Activated T-helper 1 cell treated with anti-CD3 and anti-CD28 coated beads, Interleukin-2, amount 50 U/mL, for 16 hours (primary cell): ENCODE measurements around the gene CUEDC1.
"Not testable (repeated sequence)": the region's sequence is repeated elsewhere in the genome, so short reads cannot be mapped to it uniquely, and the experiment has no call there.

Experiments used
- DNase-seq, 2 donors: peaks; one replicate each; pipeline ENCODE4 v3.0.0-alpha.2; 2020; ENCODE audit warnings: low read depth in 1 of 2, low spot score in 1 of 2

CUEDC1 gene

DNA sequence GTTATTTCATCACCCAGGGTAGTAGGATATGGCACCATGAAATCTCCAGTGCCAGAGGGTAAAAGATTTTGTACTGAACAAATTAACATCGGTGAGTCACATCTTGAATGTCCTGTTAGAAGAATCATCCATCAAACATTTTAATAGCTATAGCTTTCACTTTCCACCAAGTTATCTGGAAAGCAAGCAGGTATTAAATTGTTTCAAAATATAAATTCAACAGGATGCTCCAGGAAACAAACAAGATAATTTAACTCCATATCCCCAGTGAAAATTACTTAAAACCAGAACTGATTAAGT lies 30.4 kb upstream of the CUEDC1 start:
- DNase-seq, result no peak

DNA sequence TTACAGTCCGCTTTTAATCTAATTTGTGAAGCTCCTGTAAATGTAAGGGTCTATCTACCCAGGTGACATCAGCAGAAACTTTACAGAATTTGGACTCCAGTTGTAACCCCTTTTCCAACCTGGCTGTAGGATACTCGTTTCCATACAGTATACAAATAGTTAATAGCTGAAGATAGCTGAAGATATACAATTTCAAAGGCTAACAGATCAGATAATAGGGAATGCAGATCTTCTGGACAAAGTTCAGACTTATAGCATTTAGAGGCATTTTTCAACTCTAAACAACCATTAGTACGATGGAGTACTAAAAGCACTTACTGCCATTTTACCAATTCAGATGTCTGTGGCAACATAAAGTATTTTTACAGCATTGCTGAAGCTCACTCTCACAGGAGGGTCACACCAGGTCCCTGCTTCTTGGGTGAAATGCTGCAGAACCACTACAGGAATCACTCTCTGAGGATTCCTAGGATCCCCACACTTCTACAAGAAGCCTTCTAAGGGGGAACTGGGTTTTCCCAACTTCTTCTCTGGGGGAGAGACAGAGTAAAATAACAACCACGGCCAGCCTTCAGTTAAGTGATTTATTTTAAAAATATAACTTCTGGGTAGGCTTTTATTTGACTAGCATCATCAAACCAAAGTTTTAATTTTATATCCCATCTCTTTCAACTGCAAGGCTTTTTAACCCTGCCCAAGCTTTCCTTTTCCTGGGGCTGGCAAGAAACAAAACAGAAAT lies 29.9 kb upstream of the CUEDC1 start:
- no peak for DNase-seq

- no peak for DNase-seq
Observed at GRCh38 chr17:57984261-57984890, 29.2 kb upstream of the CUEDC1 start.

- DNase-seq, result no peak
Observed at GRCh38 chr17:57983446-57983845, 28.2 kb upstream of the CUEDC1 start.

DNA sequence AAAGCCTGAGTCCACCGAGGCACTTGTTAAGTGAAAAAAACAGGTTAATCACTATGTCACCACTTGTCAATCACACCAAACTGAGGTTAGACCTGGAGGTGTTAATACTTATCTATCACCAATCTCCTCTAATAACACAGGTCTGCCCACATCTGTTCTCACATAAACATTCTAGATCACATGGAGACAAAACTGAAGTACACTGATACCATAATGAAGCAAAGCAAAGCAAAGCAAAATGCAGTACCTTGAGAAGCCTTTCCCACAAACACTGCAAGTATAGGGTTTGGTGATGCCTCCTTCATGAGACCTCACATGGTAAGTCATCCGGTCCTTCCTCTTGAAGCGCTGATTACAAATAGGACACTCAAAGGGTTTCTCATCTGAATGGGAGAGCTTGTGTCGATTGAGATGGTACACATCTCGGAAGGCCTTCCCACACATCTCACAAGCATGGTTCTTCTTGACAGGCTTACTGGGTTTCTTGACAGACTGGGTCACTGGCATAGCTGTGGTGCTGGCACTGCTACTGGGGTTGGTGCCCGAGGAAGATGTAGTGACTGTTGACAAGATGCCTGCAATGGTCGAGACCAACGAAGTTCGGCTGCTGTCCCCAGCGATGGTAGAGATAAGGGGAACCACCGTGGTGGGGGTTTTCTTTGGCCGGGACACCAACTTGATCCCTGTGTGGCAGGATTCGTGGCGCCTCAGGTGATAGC lies 27.4 kb upstream of the CUEDC1 start:
- DNase-seq, result no peak

- no peak for DNase-seq
Observed at GRCh38 chr17:57980522-57980921, 25.3 kb upstream of the CUEDC1 start.

GRCh38 chr17:57979076-57979475 lies 23.9 kb upstream of the CUEDC1 start:
- DNase-seq, result no peak

- no peak for DNase-seq
Observed at GRCh38 chr17:57976594-57976993, 21.4 kb upstream of the CUEDC1 start.

- no peak for DNase-seq
Observed at GRCh38 chr17:57975044-57975443, 19.8 kb upstream of the CUEDC1 start.

DNA sequence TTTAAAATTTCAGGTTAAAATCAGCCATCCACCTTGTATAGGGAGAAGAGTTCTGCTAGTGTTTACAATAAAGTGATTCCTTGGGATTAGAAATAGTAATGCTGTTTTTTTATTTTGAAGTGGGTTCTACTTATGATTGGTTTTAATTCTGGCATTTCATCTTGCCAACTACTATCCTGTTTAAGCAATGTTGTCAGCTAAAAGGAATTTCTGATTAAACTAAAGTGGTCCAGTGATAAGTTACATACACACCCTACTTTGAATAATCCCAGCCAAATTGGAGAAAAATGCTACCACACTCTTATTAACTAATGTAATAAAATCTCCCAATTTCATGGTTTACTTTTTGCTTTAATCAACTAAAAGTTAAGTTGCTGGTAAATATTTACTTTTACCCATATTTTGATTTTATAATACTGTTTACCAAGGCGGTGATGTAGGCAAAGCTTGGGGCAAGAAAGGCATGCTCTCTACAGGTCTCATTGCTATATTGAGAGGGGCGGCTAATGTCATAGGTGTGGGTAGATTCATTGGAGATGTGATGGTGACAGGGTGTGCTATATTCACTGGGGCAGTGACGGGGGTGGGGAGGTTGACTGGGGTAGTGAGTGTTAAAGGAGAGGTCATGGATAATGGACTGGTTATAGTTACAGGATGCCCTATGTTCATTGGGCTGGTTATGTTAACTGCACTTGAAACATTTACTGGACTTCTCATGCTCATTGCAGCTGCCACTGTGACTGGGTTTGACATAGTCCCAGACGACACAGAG lies 19.0 kb upstream of the CUEDC1 start:
- DNase-seq, result not testable (repeated sequence)

- DNase-seq, result no peak
Observed at GRCh38 chr17:57972151-57972550, 16.9 kb upstream of the CUEDC1 start.

GRCh38 chr17:57971572-57971971 lies 16.4 kb upstream of the CUEDC1 start:
- no peak for DNase-seq

- DNase-seq, result no peak
Observed at GRCh38 chr17:57970710-57971109, 15.5 kb upstream of the CUEDC1 start.

DNA sequence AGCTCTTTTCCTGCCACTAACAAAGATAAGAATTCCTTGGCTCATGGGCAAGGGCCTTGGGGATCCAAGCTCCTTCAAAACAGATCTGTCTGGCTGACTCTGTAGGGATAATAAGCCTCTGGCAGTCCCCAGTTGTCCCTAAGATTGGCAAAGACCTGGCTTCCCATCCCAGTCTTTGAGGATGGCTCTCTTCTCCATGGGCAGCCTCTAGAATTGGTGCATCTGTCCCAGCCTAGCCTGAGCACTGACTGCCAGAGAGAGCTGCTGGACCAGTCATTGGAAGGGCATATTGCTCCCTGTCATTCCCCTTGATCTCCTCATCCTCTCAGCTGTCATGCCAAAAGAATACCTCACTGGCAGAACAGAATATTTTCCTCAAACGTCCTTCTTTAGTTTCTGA lies 13.2 kb upstream of the CUEDC1 start:
- DNase-seq, result no peak

- DNase-seq, result no peak
Observed at GRCh38 chr17:57966875-57967274, 11.7 kb upstream of the CUEDC1 start.

DNA sequence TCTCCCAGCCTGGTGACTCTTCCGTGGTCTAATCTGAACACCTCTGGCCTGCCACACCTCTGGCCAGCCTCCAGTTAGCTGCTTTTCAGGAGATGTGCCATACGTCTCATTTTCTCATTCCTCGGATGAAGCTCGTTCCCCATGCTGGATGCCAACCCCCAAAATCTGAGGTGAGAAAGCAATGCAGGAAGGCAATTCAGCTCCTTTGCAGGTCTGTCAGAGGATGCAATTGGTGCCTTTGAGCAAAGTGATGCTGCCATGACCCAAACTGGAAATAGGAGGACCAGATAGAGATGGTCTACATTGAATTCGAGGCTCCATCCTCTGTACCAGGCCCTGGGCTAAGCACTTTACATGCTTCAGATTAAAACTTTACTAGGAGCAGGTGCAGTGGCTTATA lies 11.0 kb upstream of the CUEDC1 start:
- no peak for DNase-seq

DNA sequence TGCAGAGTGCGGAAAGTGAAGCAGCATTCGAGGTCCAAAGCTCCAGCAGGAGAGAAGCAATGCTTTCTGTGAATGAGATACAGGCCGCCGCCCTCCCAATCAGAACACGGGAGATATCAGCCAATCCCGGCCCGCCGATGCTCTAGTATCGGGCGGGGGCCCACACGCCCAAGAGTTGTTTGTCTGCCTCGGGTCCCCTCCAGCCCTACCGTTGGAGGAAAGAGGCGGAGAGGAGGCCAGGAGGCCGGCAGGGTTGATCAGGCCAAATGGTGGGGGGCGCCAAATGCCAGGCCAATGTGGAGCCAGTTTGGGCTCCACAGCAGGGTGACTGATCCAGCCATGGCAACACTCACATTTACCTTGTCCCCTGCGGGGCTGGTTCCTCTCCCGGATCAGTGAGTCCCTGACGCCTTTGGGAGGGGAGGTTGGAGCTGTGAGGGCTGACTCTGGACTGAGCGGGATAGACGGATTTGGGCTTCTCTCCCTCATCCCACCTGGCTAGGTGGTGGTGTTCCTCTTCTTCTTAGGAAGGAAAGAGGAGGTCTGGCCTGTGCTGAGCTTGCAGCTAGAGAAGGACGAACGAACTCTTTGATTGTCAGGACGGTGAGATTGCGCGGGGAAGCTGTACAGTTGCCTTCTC lies 10.4 kb upstream of the CUEDC1 start:
- no peak for DNase-seq

DNA sequence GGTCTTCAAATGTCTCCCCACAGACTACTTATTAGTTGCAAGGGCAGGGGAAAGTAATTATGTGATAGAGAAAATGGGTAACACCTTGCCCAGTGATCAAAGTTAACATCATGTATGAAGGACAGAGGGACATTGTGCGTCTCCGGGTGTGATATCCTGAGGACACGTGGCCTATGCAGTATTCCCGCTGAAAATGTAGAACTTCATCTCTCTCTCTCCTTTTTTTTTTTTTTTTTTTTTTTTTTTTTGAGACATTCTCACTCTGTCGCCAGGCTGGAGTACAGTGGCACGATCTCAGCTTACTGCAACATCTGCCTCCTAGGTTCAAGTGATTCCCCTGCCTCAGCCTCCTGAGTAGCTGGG lies 7.9 kb upstream of the CUEDC1 start:
- no peak for DNase-seq

DNA sequence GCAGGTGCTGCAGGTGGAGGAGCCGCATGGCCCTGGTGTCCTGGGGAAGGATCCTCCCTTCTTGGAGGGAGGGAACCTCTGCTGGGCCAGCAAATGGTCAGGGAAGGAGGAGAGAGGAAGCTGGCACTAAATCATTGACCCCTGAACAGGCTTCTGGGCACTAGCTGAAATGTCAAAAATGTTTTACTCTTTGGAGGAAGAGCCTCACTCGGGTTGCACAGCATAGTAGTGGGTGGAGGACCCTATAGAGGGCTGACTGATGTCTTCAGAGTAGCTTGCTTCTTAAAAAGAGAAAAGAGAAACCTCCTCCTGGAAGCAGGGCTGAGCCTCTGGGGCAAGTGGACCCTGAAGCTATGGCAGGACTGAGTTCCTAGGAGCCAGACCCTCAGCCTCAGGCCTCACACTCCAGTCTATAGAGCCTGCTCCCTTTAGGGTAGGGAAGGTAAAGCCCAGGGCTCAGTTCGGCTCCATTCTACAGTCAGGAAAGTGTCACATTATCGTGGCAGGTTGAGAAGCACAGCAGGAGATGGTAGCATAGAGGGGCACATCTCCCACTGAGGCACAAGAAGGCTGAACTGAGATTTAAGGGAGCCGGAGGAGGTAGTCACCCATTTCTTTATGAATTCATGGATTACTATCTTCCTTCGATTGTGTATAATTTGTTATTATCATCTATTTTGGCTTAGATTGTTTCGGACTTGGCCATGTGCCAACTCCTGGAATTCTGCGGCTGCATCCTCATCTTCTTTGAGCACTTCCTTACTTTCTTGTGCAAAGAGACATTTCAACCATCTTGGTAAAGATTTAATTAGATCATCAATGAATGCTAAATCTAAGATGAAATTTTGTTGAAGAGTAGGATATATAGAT lies 7.3 kb upstream of the CUEDC1 start:
- no peak for DNase-seq

GRCh38 chr17:57959929-57960328 lies 4.7 kb upstream of the CUEDC1 start:
- no peak for DNase-seq
